ENCODE data around the gene WDR81. TPM values are rescaled to one million over a fixed set of nuclear protein-coding genes. Genes with fewer than 3 reads are reported as not detected.
A peak's percentile ranks its signal among the peaks of the same experiment; 100 is the strongest.
"Not testable (repeated sequence)": the region's sequence is repeated elsewhere in the genome, so short reads cannot be mapped to it uniquely, and the experiment has no call there.

WDR81 gene
- total RNA-seq, 4 donors from 2014 or later, result 25.7 to 40.8 (median 32.1) TPM

DNA sequence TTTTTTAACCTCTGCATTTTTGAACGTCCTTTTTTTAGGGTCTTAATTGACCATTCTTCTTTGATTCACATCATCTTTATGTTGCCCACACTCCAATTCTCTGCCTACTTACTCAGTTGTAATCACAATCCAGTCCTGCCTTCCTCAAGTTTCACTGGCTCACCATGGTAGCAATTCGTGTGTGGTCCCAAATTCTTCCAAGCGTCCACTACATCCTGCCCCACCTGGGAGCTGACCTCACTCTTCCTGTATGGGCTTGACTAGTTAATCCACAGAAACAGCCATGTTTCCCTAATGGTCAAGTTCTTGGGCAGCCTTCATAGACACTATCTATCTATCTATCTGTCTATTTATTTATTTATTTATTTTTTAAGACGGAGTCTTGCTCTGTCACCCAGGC lies 21.4 kb upstream of the WDR81 start:
- H3K4me3 ChIP-seq, result no peak overlapping the region
- WGBS, result 39% methylated on average over 4 of the region's 4 CpGs
- H3K36me3 ChIP-seq, result peaks cover 0 to 10% (median 2%) of the 10 kb centered on the region in 4 donors
- no peak overlapping the region for H3K27ac ChIP-seq (replicated peaks in 1 of 4)
- DNase-seq (ENCODE audit: extremely low spot score), result no peak
- TF ChIP-seq, protein P1, sequence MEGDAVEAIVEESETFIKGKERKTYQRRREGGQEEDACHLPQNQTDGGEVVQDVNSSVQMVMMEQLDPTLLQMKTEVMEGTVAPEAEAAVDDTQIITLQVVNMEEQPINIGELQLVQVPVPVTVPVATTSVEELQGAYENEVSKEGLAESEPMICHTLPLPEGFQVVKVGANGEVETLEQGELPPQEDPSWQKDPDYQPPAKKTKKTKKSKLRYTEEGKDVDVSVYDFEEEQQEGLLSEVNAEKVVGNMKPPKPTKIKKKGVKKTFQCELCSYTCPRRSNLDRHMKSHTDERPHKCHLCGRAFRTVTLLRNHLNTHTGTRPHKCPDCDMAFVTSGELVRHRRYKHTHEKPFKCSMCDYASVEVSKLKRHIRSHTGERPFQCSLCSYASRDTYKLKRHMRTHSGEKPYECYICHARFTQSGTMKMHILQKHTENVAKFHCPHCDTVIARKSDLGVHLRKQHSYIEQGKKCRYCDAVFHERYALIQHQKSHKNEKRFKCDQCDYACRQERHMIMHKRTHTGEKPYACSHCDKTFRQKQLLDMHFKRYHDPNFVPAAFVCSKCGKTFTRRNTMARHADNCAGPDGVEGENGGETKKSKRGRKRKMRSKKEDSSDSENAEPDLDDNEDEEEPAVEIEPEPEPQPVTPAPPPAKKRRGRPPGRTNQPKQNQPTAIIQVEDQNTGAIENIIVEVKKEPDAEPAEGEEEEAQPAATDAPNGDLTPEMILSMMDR (IDR thresholded peaks at IDR 0.05), result no peak
- TF ChIP-seq EP300 (IDR thresholded peaks at IDR 0.05) (no peak), POLR2AphosphoS5 (IDR thresholded peaks at IDR 0.05) (no peak), POLR2A (IDR thresholded peaks at IDR 0.05; ENCODE audit: low read depth) (no peak)
- H3K9me3 ChIP-seq, result no peaks in the 10 kb centered on the region
- intact Hi-C loops (cut with DNase I), result no loop called here
- no peaks in the 10 kb centered on the region for H3K27me3 ChIP-seq
- no peaks in the 10 kb centered on the region for H3K4me1 ChIP-seq

DNA sequence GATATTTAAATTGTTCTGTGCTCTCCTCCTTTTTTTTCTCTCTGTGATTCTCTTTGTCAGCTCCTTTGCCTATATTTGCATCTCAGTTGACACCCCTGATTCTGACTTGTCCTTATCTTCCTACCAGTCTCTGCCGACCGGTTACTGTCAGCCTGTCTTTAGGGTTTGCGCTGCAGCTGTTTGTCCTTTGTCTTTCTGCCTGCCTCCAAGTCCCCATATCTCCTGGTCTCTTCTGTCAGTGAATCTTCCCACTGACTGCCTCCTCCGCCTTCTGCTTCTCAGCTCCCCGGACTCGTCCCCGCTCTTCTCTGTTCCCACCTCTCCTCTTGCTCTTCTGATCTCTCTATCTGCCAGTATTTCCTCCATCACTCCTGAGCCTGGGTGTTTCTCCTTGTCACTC lies 19.5 kb upstream of the WDR81 start:
- no peak overlapping the region for H3K4me3 ChIP-seq
- H3K27me3 ChIP-seq, result no peaks in the 10 kb centered on the region
- no peak for TF ChIP-seq EP300 (IDR thresholded peaks at IDR 0.05)
- TF ChIP-seq POLR2AphosphoS5 (IDR thresholded peaks at IDR 0.05), result no peak
- TF ChIP-seq POLR2A (IDR thresholded peaks at IDR 0.05; ENCODE audit: low read depth), result no peak
- TF ChIP-seq, protein P1 (IDR thresholded peaks at IDR 0.05), result no peak
- peaks cover 0 to 11% (median 2%) of the 10 kb centered on the region in 4 donors for H3K36me3 ChIP-seq
- peaks cover 9 to 16% (median 12%) of the 10 kb centered on the region in 4 donors for H3K4me1 ChIP-seq
- H3K9me3 ChIP-seq, result no peaks in the 10 kb centered on the region
- intact Hi-C loops (cut with DNase I), result no loop called here
- no peak overlapping the region for H3K27ac ChIP-seq (replicated peaks in 1 of 4)
- 80% methylated on average over 7 of the region's 7 CpGs for WGBS
- DNase-seq (ENCODE audit: extremely low spot score), result no peak

DNA sequence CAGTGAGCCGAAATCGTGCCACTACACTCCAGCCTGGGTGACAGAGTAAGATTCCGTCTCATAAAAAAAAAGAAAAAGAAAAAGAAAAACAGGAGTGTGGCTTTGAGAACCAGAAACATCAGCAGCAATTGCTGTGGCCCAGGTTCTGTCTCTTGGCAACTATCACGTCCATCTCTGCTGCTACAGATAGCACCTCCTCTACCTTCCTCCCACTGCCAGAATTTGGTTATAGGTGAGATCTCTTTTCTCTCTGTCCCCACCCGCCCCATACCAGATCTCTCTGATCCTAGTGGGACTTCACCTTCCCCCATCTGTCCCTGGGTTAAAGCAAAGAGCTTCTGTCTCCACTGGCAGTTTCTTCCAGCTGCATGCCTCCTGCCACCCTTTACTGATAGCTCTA lies 17.4 kb upstream of the WDR81 start:
- Histone ChIP-seq H3K27me3 (no peaks in the 10 kb centered on the region), H3K27ac (replicated peaks in 1 of 4) (no peak overlapping the region)

DNA sequence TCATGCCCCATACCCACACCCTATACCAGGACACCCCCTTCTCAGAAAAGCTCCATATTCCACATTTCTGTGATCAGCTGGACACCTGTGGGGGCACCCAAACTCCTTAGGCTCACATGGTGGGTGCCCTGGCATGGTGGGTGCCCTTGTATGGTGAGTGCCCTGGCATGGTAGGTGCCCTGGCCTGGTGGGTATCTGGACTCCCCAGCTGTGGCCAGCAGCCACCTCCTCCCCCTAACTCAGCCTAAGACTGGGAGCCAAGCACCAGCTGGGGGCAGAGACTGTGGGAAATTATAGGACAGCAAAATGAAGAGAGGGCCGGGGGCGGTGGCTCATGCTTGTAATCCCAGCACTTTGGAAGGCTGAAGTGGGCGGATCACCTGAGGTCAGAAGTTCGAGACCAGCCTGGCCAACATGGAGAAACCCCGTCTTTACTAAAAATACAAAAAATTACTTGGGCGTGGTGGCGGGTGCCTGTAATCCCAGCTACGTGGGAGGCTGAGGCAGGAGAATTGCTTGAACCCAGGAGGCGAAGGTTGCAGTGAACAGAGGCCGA lies 15.6 kb upstream of the WDR81 start:
- H3K27me3 ChIP-seq; H3K9me3 ChIP-seq; intact Hi-C loops (cut with DNase I); H3K27ac ChIP-seq (replicated peaks in 1 of 4); DNase-seq (ENCODE audit: extremely low spot score); H3K4me3 ChIP-seq: not testable (repeated sequence)
- 93% methylated on average over 10 of the region's 10 CpGs for WGBS
- Histone ChIP-seq H3K4me1 (peaks cover 44 to 52% (median 49%) of the 10 kb centered on the region in 4 donors), H3K36me3 (peaks cover 19 to 43% (median 25%) of the 10 kb centered on the region in 4 donors)

More for the DNA sequence above, 17.4 kb upstream of the WDR81 start:
- intact Hi-C loops (cut with DNase I), result no loop called here
- no peak for DNase-seq (ENCODE audit: extremely low spot score)
- WGBS, result 87% methylated on average over 5 of the region's 5 CpGs
- Histone ChIP-seq H3K9me3 (no peaks in the 10 kb centered on the region), H3K4me1 (peaks cover 26 to 35% (median 31%) of the 10 kb centered on the region in 4 donors), H3K4me3 (no peak overlapping the region), H3K36me3 (peaks cover 5 to 26% (median 8%) of the 10 kb centered on the region in 4 donors)
- TF ChIP-seq, protein P1 (IDR thresholded peaks at IDR 0.05), result no peak
- no peak for TF ChIP-seq EP300 (IDR thresholded peaks at IDR 0.05)
- no peak for TF ChIP-seq POLR2A (IDR thresholded peaks at IDR 0.05; ENCODE audit: low read depth)
- TF ChIP-seq POLR2AphosphoS5 (IDR thresholded peaks at IDR 0.05), result no peak

DNA sequence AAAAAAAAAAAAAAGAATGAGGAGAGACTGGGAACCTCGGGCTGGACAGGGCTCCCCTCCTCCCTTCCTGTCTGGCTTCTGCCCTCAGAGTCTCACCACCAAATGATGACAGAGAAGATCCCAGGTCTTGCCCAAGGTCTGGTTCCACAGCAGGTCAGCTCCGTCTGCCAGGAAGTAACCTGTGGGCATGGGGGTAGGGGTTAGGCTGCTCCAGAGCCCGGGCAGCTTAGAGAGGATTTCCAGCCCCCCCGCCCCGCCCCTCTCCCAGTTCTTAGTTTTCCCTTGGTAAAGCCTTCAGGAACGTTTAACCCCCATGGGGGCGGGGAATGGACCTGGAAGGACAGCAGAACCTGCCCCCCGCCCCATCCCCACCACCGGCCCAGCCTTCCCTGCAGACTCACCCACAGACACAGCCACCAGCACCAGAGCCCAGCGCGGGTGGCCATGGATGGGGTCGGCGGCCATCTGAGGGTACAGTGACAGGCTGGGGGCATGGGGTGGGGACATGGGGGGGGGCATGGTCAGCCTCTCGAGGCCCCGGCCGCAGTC lies 15.0 kb upstream of the WDR81 start:
- WGBS, result 18% methylated on average over 9 of the region's 16 CpGs
- Histone ChIP-seq H3K4me1 (peaks cover 47 to 58% (median 55%) of the 10 kb centered on the region in 4 donors), H3K4me3 (peak overlapping the region; percentile 68 to 84 (median 80)), H3K36me3 (peaks cover 19 to 49% (median 29%) of the 10 kb centered on the region in 4 donors), H3K27me3 (no peaks in the 10 kb centered on the region), H3K27ac (replicated peaks in 1 of 4) (peak overlapping the region; percentile 75 to 99 (median 83)), H3K9me3 (no peaks in the 10 kb centered on the region)
- TF ChIP-seq, protein P1 (IDR thresholded peaks at IDR 0.05), result no peak
- TF ChIP-seq EP300 (IDR thresholded peaks at IDR 0.05), result no peak
- TF ChIP-seq POLR2AphosphoS5 (IDR thresholded peaks at IDR 0.05), result no peak
- no peak for TF ChIP-seq POLR2A (IDR thresholded peaks at IDR 0.05; ENCODE audit: low read depth)
- DNase-seq (ENCODE audit: extremely low spot score), result no peak
- intact Hi-C loops (cut with DNase I), result no loop called here
